Liver (tissue), 9 donors: ENCODE measurements around the gene SKOR2. TPM values are rescaled to one million over a fixed set of nuclear protein-coding genes. Genes with fewer than 3 reads are reported as not detected.
A peak's percentile ranks its signal among the peaks of the same experiment; 100 is the strongest.

ENCODE experiments used
- DNase-seq: peaks from one replicate; pipeline ENCODE4 v3.0.0-alpha.2; 2017; ENCODE audit warnings: low spot score
- H3K27ac ChIP-seq, 2 donors: one replicate each; pipeline ENCODE4 v1.7.0; 2013; ENCODE audit warnings: inconsistent platforms in 2 of 2, low read length in 2 of 2, control low read depth in 1 of 2, low read depth in 1 of 2, mild to moderate bottlenecking in 1 of 2
- H3K27me3 ChIP-seq, 4 donors: one replicate each; pipeline versions ENCODE4 v1.6.1 to v1.7.0; 2013; ENCODE audit warnings: low read length in 3 of 4, inconsistent platforms in 1 of 4, mild to moderate bottlenecking in 1 of 4, moderate library complexity in 1 of 4; ENCODE audit not compliant: control insufficient read depth in 4 of 4, insufficient read depth in 4 of 4
- H3K36me3 ChIP-seq, 4 donors: one replicate each; pipeline versions ENCODE4 v1.6.1 to v1.7.0; 2013; ENCODE audit warnings: low read length in 3 of 4, mild to moderate bottlenecking in 3 of 4, low read depth in 1 of 4, moderate library complexity in 1 of 4; ENCODE audit not compliant: control insufficient read depth in 4 of 4, insufficient read depth in 3 of 4
- H3K4me1 ChIP-seq, 4 donors: one replicate each; pipeline versions ENCODE4 v1.6.1 to v1.7.0; 2013; ENCODE audit warnings: low read length in 3 of 4, mild to moderate bottlenecking in 3 of 4, moderate library complexity in 1 of 4; ENCODE audit not compliant: control insufficient read depth in 4 of 4, insufficient read depth in 4 of 4
- H3K4me3 ChIP-seq, 3 donors: one replicate each; pipeline versions ENCODE4 v1.6.1 to v1.7.0; 2013; ENCODE audit warnings: low read length in 3 of 3, control low read depth in 1 of 3, low read depth in 1 of 3, mild to moderate bottlenecking in 1 of 3
- H3K9ac ChIP-seq, 2 donors: one replicate each; pipeline ENCODE4 v1.7.0; 2013; ENCODE audit warnings: low read length in 2 of 2, mild to moderate bottlenecking in 2 of 2, moderate library complexity in 2 of 2, control low read depth in 1 of 2, low read depth in 1 of 2
- H3K9me3 ChIP-seq, 4 donors: one replicate each; pipeline versions ENCODE4 v1.6.1 to v1.7.0; 2013; ENCODE audit warnings: low read length in 3 of 4; ENCODE audit not compliant: control insufficient read depth in 4 of 4
- CTCF ChIP-seq: fragments of 150-350 bp; IDR thresholded peaks from 2 replicates; pipeline ENCODE4 v1.5.1; 2017; ENCODE audit warnings: improper control_type of control experiment, low read depth, low read length; ENCODE audit not compliant: missing input control
- EGR1 ChIP-seq, 2 donors: IDR thresholded peaks; 2 replicates each; pipeline ENCODE4 v1.6.1; 2016 to 2018; ENCODE audit warnings: antibody characterized with exemption in 2 of 2, low read depth in 2 of 2
- FOXA2 ChIP-seq: IDR thresholded peaks from 2 replicates; pipeline ENCODE4 v1.6.1; 2016; ENCODE audit warnings: antibody characterized with exemption
- JUND ChIP-seq, 2 donors: IDR thresholded peaks; 2 replicates each; pipeline ENCODE4 v1.6.1; 2016; ENCODE audit warnings: antibody characterized with exemption in 2 of 2
- NR2F2 ChIP-seq: IDR thresholded peaks from 2 replicates; pipeline ENCODE4 v1.6.1; 2016; ENCODE audit warnings: antibody characterized with exemption
- RXRA ChIP-seq, 2 donors: IDR thresholded peaks; 2 replicates each; pipeline ENCODE4 v1.6.1; 2017 to 2018; ENCODE audit warnings: antibody characterized with exemption in 2 of 2, mild to moderate bottlenecking in 1 of 2
- SP1 ChIP-seq: IDR thresholded peaks from 2 replicates; pipeline ENCODE4 v1.6.1; 2018; ENCODE audit warnings: antibody characterized with exemption, mild to moderate bottlenecking
- YY1 ChIP-seq: IDR thresholded peaks from 2 replicates; pipeline ENCODE4 v1.6.1; 2016; ENCODE audit warnings: antibody characterized with exemption, mild to moderate bottlenecking
- WGBS: extraction: QIAGEN DNeasy Blood & Tissue Kit; methylation state at CpG from one replicate; pipeline ENCODE4 v1.1.7; 2013; 5-methylcytosine and 5-hydroxymethylcytosine counted together
- polyA plus RNA-seq, 2 donors: library from polyadenylated mRNA; stranded (reverse) in 1 of 2; unstranded in 1 of 2; fragments of 200-250 nt in 1 of 2; fragments of >200 nt in 1 of 2; fragmentation: Nextera tagmentation in 1 of 2; extraction: Ambion mirVana in 1 of 2; gene quantifications; one replicate each; pipeline versions ENCODE4 v1.2.1 to v1.2.3, GENCODE V29; 2013 to 2015
- total RNA-seq, 2 donors: library from RNA; depleted of rRNA; stranded (reverse); fragments of >200 nt; gene quantifications; one replicate each; pipeline ENCODE4 v1.2.3, GENCODE V29; 2014
- donor health status: healthy.
- donor health status: healthy.
- donor health status: healthy.
- donor health status: healthy.
- donor health status: healthy.

SKOR2 gene
- total and polyA plus RNA-seq, 4 donors = not detected

GRCh38 chr18:47248604-47249313, 2.7 kb downstream of the SKOR2 start:
- H3K9ac ChIP-seq = no peak overlapping the region
- H3K4me3 ChIP-seq = no peak overlapping the region
- no peaks in the 10 kb centered on the region for H3K36me3 ChIP-seq
- H3K27ac ChIP-seq = no peak overlapping the region
- peaks cover 0 to 4% (median 0%) of the 10 kb centered on the region in 4 donors for H3K9me3 ChIP-seq
- H3K27me3 ChIP-seq = peaks cover 10 to 34% (median 24%) of the 10 kb centered on the region in 4 donors
- TF ChIP-seq SP1 (no peak), JUND (IDR thresholded peaks at IDR 0.05) (no peak), NR2F2 (no peak), EGR1 (IDR thresholded peaks at IDR 0.05; ENCODE audit: low read depth in 2 of 2) (no peak), FOXA2 (no peak), YY1 (no peak), RXRA (IDR thresholded peaks at IDR 0.05) (no peak), CTCF (no peak)
- peaks cover 0 to 10% (median 4%) of the 10 kb centered on the region in 4 donors for H3K4me1 ChIP-seq
- 12% methylated on average over 62 of the region's 62 CpGs for WGBS
- DNase-seq = no peak

GRCh38 chr18:47248115-47248603, 3.3 kb downstream of the SKOR2 start:
- Histone ChIP-seq H3K4me3 (no peak overlapping the region), H3K4me1 (peaks cover 0 to 10% (median 4%) of the 10 kb centered on the region in 4 donors), H3K9ac (no peak overlapping the region), H3K36me3 (no peaks in the 10 kb centered on the region), H3K27me3 (peaks cover 10 to 29% (median 23%) of the 10 kb centered on the region in 4 donors), H3K9me3 (peaks cover 0 to 4% (median 0%) of the 10 kb centered on the region in 4 donors), H3K27ac (no peak overlapping the region)
- TF ChIP-seq JUND (IDR thresholded peaks at IDR 0.05) = no peak
- DNase-seq = no peak
- WGBS = 9% methylated on average over 61 of the region's 61 CpGs

GRCh38 chr18:47247416-47248114, 3.9 kb downstream of the SKOR2 start:
- no peak overlapping the region for H3K9ac ChIP-seq
- DNase-seq = no peak
- no peak for TF ChIP-seq RXRA (IDR thresholded peaks at IDR 0.05)
- TF ChIP-seq CTCF = peak; percentile 30
- H3K4me1 ChIP-seq = peaks cover 0 to 10% (median 4%) of the 10 kb centered on the region in 4 donors
- 8% methylated on average over 90 of the region's 90 CpGs for WGBS
- H3K27ac ChIP-seq = no peak overlapping the region
- peaks cover 10 to 27% (median 21%) of the 10 kb centered on the region in 4 donors for H3K27me3 ChIP-seq
- no peaks in the 10 kb centered on the region for H3K36me3 ChIP-seq
- peaks cover 0 to 4% (median 0%) of the 10 kb centered on the region in 4 donors for H3K9me3 ChIP-seq
- peak overlapping the region in 1 of 3 donors; percentile 32 for H3K4me3 ChIP-seq
